GM21367 (cell line): ENCODE data around the gene PTPN14.
"Not testable (repeated sequence)": the region's sequence is repeated elsewhere in the genome, so short reads cannot be mapped to it uniquely, and the experiment has no call there.

Experiments
- ATAC-seq: cut with Tn5 transposase; IDR thresholded peaks from one replicate; pipeline ENCODE4 v1.9.1; 2021; ENCODE audit not compliant: unreplicated experiment

PTPN14 gene

DNA sequence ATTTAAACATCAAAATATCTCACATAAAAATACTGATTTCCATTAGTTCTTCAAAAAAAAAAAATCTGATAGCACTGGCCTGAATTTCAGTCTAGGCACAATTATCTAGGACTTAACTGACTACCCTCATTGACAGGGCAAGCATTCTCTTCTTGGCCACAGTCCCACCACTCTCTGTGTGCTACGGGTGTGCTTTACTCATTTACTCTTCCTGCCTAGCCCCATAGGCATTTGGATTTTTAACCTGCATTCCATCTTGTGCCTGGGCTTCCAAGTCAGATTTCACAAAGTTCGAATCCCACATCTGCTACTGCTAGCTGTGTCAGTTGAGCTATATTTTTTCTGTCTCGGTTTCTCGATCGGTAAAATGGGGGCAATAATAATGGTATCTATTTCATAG, 38.0 kb downstream of the PTPN14 start:
- ATAC-seq: no peak

DNA sequence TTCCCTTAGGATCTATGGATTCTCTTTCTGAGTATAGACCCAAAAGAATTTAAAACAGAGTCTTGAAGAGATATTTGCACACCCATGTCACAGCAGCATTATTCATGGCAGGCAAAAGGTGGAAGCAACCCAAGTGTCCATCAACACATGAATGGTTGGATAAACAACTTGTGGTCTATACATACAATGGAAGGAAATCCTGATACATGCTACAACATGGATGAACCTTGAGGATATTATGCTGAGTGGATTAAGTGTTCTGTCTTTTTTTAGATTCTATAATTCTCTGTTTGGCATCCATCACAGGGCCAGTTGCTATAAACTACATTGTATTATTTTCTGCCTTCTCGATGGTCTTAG, 39.8 kb downstream of the PTPN14 start:
- no peak for ATAC-seq

DNA sequence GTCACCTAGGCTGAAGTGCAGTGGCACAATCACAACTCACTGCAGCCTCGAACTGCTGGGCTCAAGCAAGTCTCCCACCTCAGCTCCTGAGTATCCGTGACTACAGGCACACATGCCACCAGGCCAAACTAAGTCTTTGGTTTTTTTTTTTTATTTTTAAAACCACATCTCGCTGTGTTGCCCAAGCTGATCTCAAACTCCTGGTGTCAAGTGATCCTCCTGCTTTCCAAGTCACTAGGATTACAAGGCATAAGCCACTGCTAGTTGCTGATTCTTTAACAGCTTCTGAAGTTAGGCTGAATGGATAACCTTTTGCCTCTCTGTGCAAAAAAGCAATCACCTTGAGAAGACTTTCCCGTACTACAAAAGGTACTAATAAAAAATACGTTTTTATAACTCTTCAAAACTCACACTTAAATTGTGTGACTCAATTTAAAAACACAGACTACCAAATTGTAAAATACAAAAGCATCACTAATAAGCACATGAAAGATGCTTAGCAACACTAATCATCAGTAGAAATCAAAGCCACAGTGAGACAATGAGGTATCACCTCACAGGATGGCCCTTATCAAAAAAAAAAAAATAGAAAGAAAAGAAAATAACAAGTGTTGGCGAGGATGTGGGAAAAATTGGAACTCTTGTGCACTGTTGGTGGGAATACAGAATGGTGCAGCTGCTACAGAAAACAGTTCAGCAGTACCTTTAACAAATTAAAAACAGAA, 40.3 kb downstream of the PTPN14 start:
- no peak for ATAC-seq

DNA sequence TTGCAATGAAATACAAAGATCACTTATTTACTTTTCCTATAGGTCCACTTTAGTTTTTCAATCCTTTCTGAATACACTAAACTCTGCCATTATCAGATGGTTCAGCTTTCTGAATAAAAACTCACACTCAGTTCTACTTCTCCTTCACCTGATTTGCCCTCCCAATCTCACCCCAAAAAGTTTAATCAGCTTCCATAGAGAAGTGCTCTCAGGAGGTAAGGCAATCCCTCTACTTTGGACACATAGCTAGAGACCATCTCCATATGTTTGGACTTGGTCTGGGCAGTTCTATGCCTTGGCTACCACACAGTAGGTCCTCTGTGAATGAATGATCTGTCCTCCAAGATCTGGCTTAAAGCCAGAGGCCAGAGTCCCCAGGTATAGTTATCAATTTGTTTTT, 40.9 kb downstream of the PTPN14 start:
- ATAC-seq: no peak

DNA sequence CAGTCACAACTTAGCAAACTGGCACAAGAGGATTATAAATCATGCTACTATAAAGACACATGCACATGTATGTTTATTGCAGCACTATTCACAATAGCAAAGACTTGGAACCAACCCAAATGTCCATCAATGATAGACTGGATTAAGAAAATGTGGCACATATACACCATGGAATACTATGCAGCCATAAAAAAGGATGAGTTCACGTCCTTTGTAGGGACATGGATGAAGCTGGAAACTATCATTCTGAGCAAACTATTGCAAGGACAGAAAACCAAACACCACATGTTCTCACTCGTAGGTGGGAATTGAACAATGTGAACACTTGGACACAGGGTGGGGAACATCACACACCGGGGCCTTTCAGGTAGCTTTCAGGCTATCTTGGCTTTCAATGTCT, 41.8 kb downstream of the PTPN14 start:
- not testable (repeated sequence) for ATAC-seq

DNA sequence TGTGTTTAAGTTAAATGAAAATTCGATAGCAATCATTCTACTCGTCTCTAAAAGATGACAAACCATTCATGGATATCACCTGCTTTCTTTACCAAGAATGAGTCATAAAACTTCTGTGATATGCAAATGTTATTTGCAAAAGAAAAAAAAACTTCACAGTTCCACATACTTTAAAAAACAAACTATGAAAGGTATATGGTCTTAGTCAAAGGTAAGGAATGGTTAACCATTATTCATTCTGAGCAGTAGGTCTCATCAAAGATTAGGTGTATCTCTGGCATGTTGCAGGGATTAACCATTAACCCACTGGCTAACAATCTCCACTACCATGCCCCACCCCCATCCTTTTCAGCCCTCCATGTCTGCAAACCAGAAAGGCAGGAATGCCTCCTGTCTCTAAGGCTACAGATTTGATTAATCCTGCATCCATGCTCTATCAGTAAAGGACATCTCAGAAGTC, 44.4 kb downstream of the PTPN14 start:
- no peak for ATAC-seq

DNA sequence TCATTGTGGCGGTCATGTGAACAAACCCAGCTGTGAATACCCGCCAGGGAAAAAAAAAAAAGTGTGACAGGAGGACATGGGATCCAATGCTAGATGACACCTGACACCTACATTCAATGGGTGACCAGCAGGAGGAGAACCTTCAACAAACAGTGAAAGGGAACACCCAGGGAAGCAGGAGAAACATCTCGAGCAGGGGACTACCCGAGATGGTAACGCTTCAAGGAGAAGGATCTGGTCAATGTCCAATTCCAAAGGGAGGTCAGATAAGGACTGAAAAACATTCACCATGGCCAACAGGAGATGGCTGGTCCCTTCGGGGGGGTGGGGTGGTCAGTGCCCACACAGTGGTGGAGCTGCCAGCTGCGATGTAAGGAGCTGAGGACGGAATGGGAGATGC, 46.3 kb downstream of the PTPN14 start:
- ATAC-seq: no peak

DNA sequence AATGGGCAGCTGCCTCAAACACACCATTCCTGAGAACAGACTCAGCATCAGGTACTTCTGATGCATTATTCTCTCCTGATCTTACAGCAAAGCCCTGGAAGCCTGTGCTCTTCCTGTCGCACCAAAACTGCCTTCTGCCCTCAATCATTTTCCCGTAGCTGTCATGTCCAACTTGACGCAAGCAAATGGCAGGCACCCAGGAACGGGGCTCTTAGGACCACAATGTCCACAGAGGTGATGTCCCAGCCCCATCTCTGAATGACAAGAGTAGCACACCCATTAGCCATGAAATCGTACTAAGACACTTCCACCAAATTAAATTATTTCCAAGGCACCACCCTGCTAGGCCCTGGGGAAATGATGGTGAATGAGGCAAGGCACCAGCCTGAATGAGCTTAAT, 47.1 kb downstream of the PTPN14 start:
- ATAC-seq: no peak

DNA sequence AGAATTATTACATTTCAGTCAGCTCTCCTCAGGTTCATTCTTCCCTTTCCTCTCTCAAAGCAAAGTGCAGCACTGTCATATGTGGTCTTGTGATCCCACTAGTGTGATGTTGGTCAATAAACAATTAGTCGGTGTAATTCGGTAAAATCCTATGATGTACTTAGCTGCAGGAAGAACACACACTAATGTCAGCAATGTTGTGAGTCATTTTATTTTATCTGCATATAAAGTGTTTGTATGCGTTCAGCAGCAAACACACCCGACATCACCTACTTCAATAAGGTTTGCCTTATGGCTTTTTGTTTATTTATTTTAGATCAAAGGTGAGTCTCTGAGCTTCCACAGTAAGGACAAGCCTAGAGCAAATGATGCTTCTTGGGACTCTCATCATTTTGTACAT, 47.8 kb downstream of the PTPN14 start:
- ATAC-seq: no peak

DNA sequence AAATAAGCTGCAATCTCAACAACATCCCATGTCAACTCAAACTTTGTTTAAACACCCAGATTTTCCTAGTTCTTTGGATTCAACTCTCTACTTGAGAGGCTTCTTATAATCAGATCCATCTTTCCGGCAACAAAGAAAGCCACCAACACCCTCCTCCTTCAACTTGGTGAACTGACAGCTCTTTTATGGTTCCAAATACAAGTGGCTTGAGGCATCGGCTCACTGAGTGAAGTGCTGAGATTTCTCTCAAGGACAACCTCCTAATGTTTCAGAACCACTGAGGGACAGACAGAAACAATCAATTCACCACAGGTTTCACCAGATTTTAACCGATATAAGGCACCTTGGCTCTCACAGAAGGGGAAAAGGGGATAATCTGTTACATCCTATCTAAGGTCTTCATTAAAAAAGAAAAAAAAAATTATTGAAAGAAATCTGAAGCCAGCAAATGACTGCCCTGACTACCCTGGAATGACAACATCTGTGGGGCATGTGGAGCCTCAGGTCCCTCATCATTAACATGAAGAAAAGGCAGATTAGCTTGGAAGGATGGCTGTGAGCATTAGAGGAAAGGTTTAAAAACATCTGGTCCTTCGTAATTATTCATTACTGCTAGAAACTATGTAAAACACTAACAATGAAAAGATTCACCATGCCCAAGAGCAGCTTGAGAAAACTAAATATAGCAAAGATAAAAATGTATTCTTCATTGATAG, 50.9 kb downstream of the PTPN14 start:
- no peak for ATAC-seq

DNA sequence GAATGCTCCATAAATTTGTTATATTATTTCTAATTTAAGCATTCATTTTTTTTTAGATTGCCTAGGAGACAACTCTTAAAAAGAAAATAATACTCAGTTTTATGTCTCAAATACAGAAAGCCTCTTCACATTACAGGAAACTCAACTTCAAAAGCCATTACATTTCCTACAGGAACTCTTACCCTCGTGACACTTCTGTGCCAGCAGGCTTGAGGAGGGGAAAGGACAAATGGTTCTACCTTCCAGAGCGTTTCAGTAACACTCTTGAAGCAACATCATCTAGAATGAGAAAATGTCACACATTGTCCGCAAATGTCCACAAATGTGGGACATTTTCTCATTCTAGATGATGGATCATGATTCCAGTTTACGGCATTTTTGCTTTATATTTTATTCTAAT, 51.7 kb downstream of the PTPN14 start:
- ATAC-seq: no peak

DNA sequence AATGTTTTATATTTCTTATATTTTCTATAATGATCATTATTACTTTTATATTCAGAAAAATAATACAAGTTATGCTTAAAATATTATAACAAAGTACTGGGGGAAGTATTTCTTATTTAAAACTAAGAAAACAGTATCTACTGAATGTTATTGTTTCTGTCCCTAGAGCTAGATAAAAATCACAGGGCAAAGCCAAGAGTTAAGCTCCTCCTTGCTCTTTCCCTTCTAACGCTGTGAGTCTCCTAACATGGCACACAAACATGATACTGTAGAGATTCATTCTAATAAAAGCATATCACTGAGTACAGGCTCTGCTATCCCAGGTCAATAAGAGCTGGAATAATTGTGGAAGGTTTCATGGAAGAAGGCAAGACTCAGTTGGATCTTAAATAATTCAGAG, 53.4 kb downstream of the PTPN14 start:
- no peak for ATAC-seq

DNA sequence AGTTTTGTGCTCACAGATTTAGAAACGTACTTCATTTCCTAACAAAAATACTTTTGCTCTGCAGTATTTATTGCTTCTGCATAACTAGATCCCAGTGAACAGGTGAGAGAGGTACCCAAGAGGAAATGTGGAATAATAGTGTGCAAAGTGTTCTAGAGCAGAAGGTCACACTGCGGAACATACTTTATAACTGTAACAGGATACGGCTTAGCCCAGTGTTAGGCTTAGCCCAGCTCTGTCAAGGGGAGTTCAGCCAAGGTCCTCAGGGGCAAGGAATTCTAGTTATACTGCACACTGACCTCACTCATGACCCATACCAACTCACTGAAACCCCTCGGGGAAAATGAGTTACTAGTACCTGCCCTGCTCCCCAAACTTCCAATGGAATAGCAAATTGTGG, 55.3 kb downstream of the PTPN14 start:
- no peak for ATAC-seq

DNA sequence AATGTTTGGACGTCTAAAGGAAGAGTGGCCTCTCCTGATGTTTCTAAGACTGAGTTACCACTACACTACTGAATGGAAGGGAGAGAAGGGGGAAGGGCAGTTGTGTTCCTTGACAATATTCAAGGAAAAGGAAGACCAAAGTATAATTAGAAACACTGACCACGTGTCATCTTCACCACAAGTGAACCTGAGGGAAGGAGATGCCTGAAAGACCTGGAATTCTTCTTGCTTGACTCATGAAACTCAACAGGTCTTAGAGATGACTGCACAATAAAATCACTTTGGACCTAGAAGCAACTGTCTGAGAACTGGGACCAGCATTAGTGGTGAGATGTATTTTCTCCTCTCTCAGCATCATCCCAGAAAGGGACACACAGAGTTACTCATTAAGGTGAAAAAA, 56.7 kb downstream of the PTPN14 start:
- ATAC-seq: no peak

DNA sequence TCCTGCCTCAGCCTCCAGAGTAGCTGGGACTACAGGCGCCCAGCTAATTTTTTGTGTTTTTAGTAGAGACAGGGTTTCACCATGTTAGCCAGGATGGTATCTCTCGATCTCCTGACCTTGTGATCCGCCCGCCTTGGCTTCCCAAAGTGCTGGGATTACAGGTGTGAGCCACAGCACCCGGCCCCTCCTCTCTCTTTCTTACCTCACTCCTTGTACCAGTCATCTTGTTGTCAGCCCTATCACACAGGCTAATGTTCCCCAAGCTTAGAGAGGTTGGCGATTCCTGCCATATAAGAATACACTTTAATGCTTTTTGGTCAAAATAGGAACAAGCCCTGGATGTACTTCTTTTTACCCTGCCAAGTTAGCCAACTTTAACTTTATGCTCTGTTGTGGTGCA, 57.2 kb downstream of the PTPN14 start:
- ATAC-seq: not testable (repeated sequence)

DNA sequence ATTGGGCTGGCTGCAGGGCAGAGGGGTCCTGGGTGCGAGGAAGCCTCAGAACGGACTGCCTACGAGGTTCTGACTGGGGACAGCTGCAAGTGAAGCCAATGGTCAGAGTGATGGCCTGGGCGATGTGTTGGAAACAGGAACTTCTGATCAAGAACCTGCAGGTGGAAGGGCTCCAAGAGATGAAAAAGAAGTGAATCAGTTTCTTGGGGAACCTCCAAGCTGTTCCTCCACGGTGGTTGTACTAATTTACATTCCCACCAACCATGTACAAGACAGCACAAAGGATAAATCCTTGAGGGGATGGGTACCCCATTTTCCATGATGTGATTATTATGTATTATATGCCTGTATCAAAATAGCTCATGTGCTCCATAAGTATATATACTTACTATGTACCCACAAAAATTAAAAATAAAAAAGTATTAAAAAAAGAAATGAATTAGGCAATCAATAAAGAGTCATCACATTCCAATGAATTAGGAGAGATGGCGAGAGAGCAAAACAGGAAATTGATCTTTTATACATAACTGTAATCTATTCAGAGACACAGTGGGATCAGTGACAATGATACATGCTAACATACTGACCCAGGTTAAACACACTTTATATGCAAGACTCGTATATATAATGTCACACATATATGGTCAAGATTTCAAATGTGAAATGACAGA, 58.1 kb downstream of the PTPN14 start:
- no peak for ATAC-seq

DNA sequence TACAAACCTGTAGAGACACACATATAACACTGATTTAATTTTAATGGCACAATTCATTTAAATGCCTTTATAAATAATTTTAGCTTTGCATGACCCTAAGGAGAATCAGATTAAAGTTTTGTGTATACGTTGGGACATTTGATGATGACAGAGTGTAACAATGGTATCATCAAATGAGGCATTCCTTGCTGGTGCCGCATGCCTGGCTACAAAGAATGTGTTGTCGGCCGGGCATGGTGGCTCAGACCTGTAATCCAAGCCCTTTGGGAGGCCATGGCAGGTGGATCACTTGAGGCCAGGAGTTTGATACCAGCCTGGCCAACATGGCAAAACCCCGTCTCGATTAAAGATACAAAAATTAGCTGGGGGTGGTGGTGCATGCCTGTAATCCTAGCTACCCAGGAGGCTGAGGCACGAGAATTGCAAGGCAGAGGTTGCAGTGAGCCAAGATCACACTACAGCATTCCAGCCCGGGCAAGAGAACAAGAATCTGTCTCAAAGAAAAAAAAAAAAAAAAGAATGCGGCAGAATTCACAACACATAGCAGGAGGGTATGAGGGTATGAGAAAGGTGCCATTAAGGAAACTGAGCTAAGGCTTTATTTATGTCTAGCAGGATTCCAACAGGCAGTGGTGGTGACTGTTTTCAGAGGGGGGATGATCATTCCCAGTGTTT, 58.9 kb downstream of the PTPN14 start:
- ATAC-seq: no peak

DNA sequence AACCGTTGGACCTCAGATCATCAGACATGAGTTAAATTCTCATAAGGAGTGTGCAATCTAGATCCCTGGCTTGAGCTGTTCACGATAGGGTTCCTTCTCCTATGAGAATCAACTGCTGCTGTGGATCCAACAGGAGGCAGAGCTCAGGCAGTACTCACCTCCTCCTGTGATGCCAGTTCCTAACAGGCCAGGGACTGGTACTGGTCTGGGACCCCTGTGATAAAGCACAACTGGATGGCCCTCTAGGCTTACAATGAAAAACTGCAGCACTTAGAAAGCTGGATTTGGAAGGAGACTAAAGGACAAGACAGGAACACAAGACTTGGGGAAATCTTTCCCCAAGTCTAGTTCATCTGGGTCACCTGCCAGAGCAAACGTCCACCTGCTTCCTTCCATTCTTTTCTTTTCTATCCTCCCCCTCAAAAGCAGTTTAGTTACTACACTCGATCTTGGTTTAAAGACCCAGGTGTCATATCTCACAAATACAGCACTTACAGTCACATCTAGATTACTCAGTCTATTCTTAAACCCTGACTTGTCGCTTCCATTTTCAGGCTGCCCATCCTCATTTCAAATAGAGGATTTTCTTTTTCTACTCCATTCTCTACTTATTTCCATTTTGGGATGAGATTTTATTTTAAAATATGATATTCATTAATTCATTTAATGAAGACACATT, 59.8 kb downstream of the PTPN14 start:
- no peak for ATAC-seq

DNA sequence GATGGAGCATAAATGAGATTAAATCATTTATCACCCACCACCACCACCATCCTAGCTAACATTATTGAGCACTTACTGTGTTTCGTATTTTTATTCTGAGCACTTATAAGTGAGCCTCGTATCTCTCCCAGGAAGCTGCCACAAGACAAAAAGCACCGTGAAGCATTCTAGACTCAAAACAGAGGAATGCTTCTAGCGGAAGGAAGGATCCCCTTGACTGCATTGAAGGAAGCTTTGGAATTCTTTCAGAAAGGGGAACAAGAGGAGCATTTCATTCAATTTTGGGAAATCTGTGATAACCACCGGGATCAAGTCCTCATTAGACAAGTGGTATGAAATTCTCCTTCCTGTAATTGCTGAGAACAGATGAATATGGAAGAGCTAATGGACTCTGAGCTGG, 66.3 kb downstream of the PTPN14 start:
- no peak for ATAC-seq

DNA sequence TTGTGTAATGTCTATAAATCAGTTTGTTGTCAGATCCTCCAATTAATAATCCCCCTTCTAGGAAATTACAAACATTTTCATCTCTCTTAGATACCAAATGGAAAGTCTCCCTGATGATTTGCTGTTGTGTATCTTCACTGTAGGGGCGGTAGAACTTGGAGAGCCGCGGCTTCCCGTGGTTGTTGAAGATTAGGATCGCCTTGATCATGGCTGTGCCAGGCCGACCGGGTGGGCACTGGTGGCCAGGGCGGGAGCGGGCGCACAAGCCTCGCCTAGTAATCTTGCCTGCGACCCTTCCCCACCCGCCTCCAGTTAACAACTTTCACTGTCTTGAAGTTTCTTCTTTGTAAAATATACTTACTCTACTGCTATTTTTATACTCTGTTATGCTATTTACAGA, 68.2 kb downstream of the PTPN14 start:
- not testable (repeated sequence) for ATAC-seq

DNA sequence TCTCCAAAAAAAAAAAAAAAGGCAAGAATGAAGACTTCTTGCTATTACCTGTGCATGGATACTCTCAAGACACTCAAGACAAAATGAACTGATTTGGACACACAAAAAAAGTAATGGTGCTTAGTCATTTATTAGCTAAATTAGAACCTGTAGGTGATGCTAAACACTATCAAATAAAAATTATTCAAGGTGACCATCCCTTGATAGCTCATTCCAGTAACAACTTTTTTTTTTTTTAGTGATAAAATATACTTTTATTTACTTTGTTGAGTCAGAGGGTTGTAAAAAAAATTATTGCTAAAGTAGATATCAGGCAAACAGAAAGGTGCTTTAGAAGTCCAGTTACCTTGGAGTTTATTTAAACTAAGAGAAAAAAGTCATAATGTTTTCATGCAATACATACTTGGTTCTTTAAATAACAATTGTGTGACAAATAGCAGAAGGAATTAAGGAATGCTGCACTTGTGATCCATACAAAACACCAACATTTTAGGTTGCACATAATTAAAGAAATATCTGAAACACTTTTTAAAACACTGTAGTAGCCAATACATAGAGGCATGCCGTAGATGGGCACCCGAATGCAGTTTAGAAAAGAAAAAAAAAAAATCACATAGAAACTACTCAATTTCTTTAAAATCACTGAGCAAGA, 69.3 kb downstream of the PTPN14 start:
- ATAC-seq: not testable (repeated sequence)
